ENCODE data around the gene PIP5K1C. TPM values are rescaled to one million over a fixed set of nuclear protein-coding genes. Genes with fewer than 3 reads are reported as not detected.

PIP5K1C gene
- total RNA-seq, 1 donor from 2014 or later = 24.5 TPM

GRCh38 chr19:3664879-3665642 lies 35.2 kb downstream of the PIP5K1C start:
- intact Hi-C loops (cut with micrococcal nuclease) = loop anchor here (1.0 kb wide), 1 partner anchor 41 kb away; no protein-coding TSS in a partner anchor
- peaks cover 3% of the 10 kb centered on the region for H3K36me3 Mint-ChIP-seq (ENCODE audit: low read depth)
- no peaks in the 10 kb centered on the region for H3K4me1 Mint-ChIP-seq (ENCODE audit: low read depth)
- H3K27me3 Mint-ChIP-seq (ENCODE audit: insufficient read depth) = no peaks in the 10 kb centered on the region
- no peak for DNase-seq (ENCODE audit: low spot score)
- no peaks in the 10 kb centered on the region for H3K9me3 Mint-ChIP-seq
- H3K27ac Mint-ChIP-seq = no peak overlapping the region
- H3K4me3 Mint-ChIP-seq = no peak overlapping the region

GRCh38 chr19:3663838-3664237 lies 36.4 kb downstream of the PIP5K1C start:
- Mint-ChIP-seq H3K27ac (no peak overlapping the region), H3K36me3 (ENCODE audit: low read depth) (peaks cover 3% of the 10 kb centered on the region), H3K9me3 (no peaks in the 10 kb centered on the region), H3K4me1 (ENCODE audit: low read depth) (no peaks in the 10 kb centered on the region), H3K27me3 (ENCODE audit: insufficient read depth) (no peaks in the 10 kb centered on the region), H3K4me3 (no peak overlapping the region)
- no peak for DNase-seq (ENCODE audit: low spot score)
- intact Hi-C loops (cut with micrococcal nuclease) = no loop called here

GRCh38 chr19:3661284-3662238 lies 38.7 kb downstream of the PIP5K1C start:
- Mint-ChIP-seq H3K9me3 (no peaks in the 10 kb centered on the region), H3K27ac (no peak overlapping the region), H3K4me3 (no peak overlapping the region), H3K4me1 (ENCODE audit: low read depth) (no peaks in the 10 kb centered on the region), H3K36me3 (ENCODE audit: low read depth) (peaks cover 6% of the 10 kb centered on the region), H3K27me3 (ENCODE audit: insufficient read depth) (no peaks in the 10 kb centered on the region)
- intact Hi-C loops (cut with micrococcal nuclease) = no loop called here
- DNase-seq (ENCODE audit: low spot score) = no peak

- H3K4me3 Mint-ChIP-seq = no peak overlapping the region
- peaks cover 4% of the 10 kb centered on the region for H3K36me3 Mint-ChIP-seq (ENCODE audit: low read depth)
- no peaks in the 10 kb centered on the region for H3K9me3 Mint-ChIP-seq
- no peaks in the 10 kb centered on the region for H3K27me3 Mint-ChIP-seq (ENCODE audit: insufficient read depth)
- H3K27ac Mint-ChIP-seq = no peak overlapping the region
- no peak for DNase-seq (ENCODE audit: low spot score)
- no peaks in the 10 kb centered on the region for H3K4me1 Mint-ChIP-seq (ENCODE audit: low read depth)
- intact Hi-C loops (cut with micrococcal nuclease) = no loop called here
Observed at GRCh38 chr19:3660493-3661219, 39.6 kb downstream of the PIP5K1C start.

GRCh38 chr19:3659746-3660112 lies 40.5 kb downstream of the PIP5K1C start:
- Mint-ChIP-seq H3K9me3 (no peaks in the 10 kb centered on the region), H3K4me3 (no peak overlapping the region), H3K27ac (no peak overlapping the region), H3K4me1 (ENCODE audit: low read depth) (no peaks in the 10 kb centered on the region), H3K36me3 (ENCODE audit: low read depth) (peaks cover 4% of the 10 kb centered on the region), H3K27me3 (ENCODE audit: insufficient read depth) (no peaks in the 10 kb centered on the region)
- no peak for DNase-seq (ENCODE audit: low spot score)
- intact Hi-C loops (cut with micrococcal nuclease) = no loop called here

- Mint-ChIP-seq H3K4me3 (no peak overlapping the region), H3K27me3 (ENCODE audit: insufficient read depth) (no peaks in the 10 kb centered on the region), H3K36me3 (ENCODE audit: low read depth) (peaks cover 4% of the 10 kb centered on the region), H3K27ac (no peak overlapping the region), H3K9me3 (no peaks in the 10 kb centered on the region), H3K4me1 (ENCODE audit: low read depth) (no peaks in the 10 kb centered on the region)
- intact Hi-C loops (cut with micrococcal nuclease) = no loop called here
- DNase-seq (ENCODE audit: low spot score) = no peak
Observed at GRCh38 chr19:3658870-3659745, 41.2 kb downstream of the PIP5K1C start.

- H3K4me3 Mint-ChIP-seq = no peak overlapping the region
- intact Hi-C loops (cut with micrococcal nuclease) = no loop called here
- DNase-seq (ENCODE audit: low spot score) = no peak
- peaks cover 4% of the 10 kb centered on the region for H3K36me3 Mint-ChIP-seq (ENCODE audit: low read depth)
- no peaks in the 10 kb centered on the region for H3K27me3 Mint-ChIP-seq (ENCODE audit: insufficient read depth)
- H3K4me1 Mint-ChIP-seq (ENCODE audit: low read depth) = no peaks in the 10 kb centered on the region
- no peak overlapping the region for H3K27ac Mint-ChIP-seq
- no peaks in the 10 kb centered on the region for H3K9me3 Mint-ChIP-seq
Observed at GRCh38 chr19:3658004-3658869, 42.0 kb downstream of the PIP5K1C start.

GRCh38 chr19:3657395-3657769 lies 42.9 kb downstream of the PIP5K1C start:
- H3K9me3 Mint-ChIP-seq = no peaks in the 10 kb centered on the region
- H3K27ac Mint-ChIP-seq = no peak overlapping the region
- intact Hi-C loops (cut with micrococcal nuclease) = no loop called here
- no peaks in the 10 kb centered on the region for H3K4me1 Mint-ChIP-seq (ENCODE audit: low read depth)
- H3K4me3 Mint-ChIP-seq = no peak overlapping the region
- DNase-seq (ENCODE audit: low spot score) = no peak
- H3K27me3 Mint-ChIP-seq (ENCODE audit: insufficient read depth) = no peaks in the 10 kb centered on the region
- peaks cover 4% of the 10 kb centered on the region for H3K36me3 Mint-ChIP-seq (ENCODE audit: low read depth)

GRCh38 chr19:3656747-3657394 lies 43.4 kb downstream of the PIP5K1C start:
- intact Hi-C loops (cut with micrococcal nuclease) = no loop called here

GRCh38 chr19:3656073-3656746 lies 44.1 kb downstream of the PIP5K1C start:
- Mint-ChIP-seq H3K9me3 (no peaks in the 10 kb centered on the region), H3K4me1 (ENCODE audit: low read depth) (no peaks in the 10 kb centered on the region), H3K36me3 (ENCODE audit: low read depth) (peaks cover 6% of the 10 kb centered on the region), H3K27me3 (ENCODE audit: insufficient read depth) (no peaks in the 10 kb centered on the region), H3K27ac (no peak overlapping the region), H3K4me3 (no peak overlapping the region)
- intact Hi-C loops (cut with micrococcal nuclease) = no loop called here
- DNase-seq (ENCODE audit: low spot score) = no peak

More at GRCh38 chr19:3656747-3657394, 43.4 kb downstream of the PIP5K1C start:
- Mint-ChIP-seq H3K27me3 (ENCODE audit: insufficient read depth) (no peaks in the 10 kb centered on the region), H3K27ac (no peak overlapping the region), H3K4me3 (no peak overlapping the region), H3K9me3 (no peaks in the 10 kb centered on the region), H3K36me3 (ENCODE audit: low read depth) (peaks cover 4% of the 10 kb centered on the region), H3K4me1 (ENCODE audit: low read depth) (no peaks in the 10 kb centered on the region)
- no peak for DNase-seq (ENCODE audit: low spot score)

Measured in activated T-helper 1 cell treated with anti-CD3 and anti-CD28 coated beads, Interleukin-12 subunit alpha, Interleukin-12 subunit beta, Interleukin-2, Interleukin-4 antibody, amounts not matched to agents 30 ng/mL and 10 ng/mL and 1 ng/mL, durations not matched to agents 14 hours and 24 hours and 36 hours (primary cell).